HEK293T (cell line): ENCODE data around the gene KDM4C.

ENCODE experiments used
- CTCF ChIA-PET: fragments of 350-600 bp; formaldehyde crosslinking; extraction: SDS; loops from one replicate; lab custom pipeline; 2021; ENCODE audit warnings: antibody characterized with exemption, inconsistent platforms; lab: Yijun Ruan, JAX
- POLR2A ChIA-PET: fragments of 350-600 bp; formaldehyde crosslinking; extraction: SDS; loops from one replicate; lab custom pipeline; 2020; ENCODE audit warnings: antibody characterized with exemption, inconsistent platforms; lab: Yijun Ruan, JAX
- DNase-seq: peaks from one replicate; pipeline ENCODE4 v3.0.0; 2012; ENCODE audit warnings: mixed read lengths; ENCODE audit errors: extremely low spot score
- ARNT ChIP-seq: fragments of 450-650 bp; IDR thresholded peaks from 2 replicates; pipeline ENCODE4 v1.6.1; 2017; ENCODE audit warnings: mild to moderate bottlenecking
- BHLHE40 ChIP-seq: fragments of 450-650 bp; IDR thresholded peaks from 2 replicates; pipeline ENCODE4 v1.6.1; 2016; ENCODE audit warnings: mild to moderate bottlenecking, moderate library complexity, borderline replicate concordance
- CTBP1 ChIP-seq: fragments of 450-650 bp; IDR thresholded peaks from 2 replicates; pipeline ENCODE4 v1.6.1; 2016; ENCODE audit warnings: borderline replicate concordance
- ELF4 ChIP-seq: fragments of 450-650 bp; IDR thresholded peaks from 2 replicates; pipeline ENCODE4 v1.6.1; 2017; ENCODE audit warnings: antibody characterized with exemption
- FOXA1 ChIP-seq: fragments of 450-650 bp; IDR thresholded peaks from 2 replicates; pipeline ENCODE4 v1.6.1; 2016; ENCODE audit warnings: mild to moderate bottlenecking
- FOXK2 ChIP-seq: fragments of 450-650 bp; IDR thresholded peaks from 2 replicates; pipeline ENCODE4 v1.6.1; 2016; ENCODE audit warnings: mild to moderate bottlenecking
- FOXM1 ChIP-seq: fragments of 450-650 bp; IDR thresholded peaks from 2 replicates; pipeline ENCODE4 v1.6.1; 2017; ENCODE audit warnings: mild to moderate bottlenecking, borderline replicate concordance
- HDGF ChIP-seq: fragments of 450-650 bp; IDR thresholded peaks from 2 replicates; pipeline ENCODE4 v1.6.1; 2017; ENCODE audit warnings: antibody characterized with exemption, borderline replicate concordance
- L3MBTL2 ChIP-seq: fragments of 450-650 bp; conservative IDR thresholded peaks from 2 replicates; pipeline ENCODE4 v1.6.1; 2016; ENCODE audit warnings: mild to moderate bottlenecking
- LEF1 ChIP-seq: fragments of 450-650 bp; IDR thresholded peaks from 2 replicates; pipeline ENCODE4 v1.6.1; 2017; ENCODE audit warnings: mild to moderate bottlenecking, borderline replicate concordance
- NFRKB ChIP-seq: fragments of 450-650 bp; IDR thresholded peaks from 2 replicates; pipeline ENCODE4 v1.6.1; 2016; ENCODE audit warnings: mild to moderate bottlenecking, moderate library complexity
- SP1 ChIP-seq: fragments of 450-650 bp; IDR thresholded peaks from 2 replicates; pipeline ENCODE4 v1.6.1; 2017
- SUZ12 ChIP-seq: fragments of 450-650 bp; IDR thresholded peaks from 2 replicates; pipeline ENCODE4 v1.6.1; 2016; ENCODE audit warnings: mild to moderate bottlenecking
- TARDBP ChIP-seq: fragments of 450-650 bp; IDR thresholded peaks from 2 replicates; pipeline ENCODE4 v1.6.1; 2016
- ZNF384 ChIP-seq: fragments of 450-650 bp; IDR thresholded peaks from 2 replicates; pipeline ENCODE4 v1.6.1; 2016
- TF ChIP-seq, protein P1 (sequence below): fragments of 450-650 bp; IDR thresholded peaks from 2 replicates; pipeline ENCODE4 v1.6.1; 2016

KDM4C gene

DNA sequence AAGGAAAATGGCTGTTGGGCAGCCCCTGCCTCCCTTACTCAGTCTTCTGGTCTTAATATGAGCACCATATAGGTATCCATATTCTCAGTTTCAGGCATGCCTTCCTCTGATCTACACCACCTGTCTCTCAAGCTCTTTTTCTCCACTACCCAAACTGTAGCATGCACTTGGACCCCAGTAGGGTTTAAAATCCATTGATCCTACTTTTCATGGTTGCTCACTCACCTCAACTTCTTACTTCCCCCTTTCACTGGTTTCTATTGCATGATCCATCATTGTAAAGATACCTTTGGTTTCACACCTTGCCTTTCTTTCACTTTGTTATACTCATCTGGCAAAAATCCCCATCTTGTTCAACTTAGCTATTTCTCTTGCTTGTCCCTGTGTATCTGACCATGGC, 159.4 kb downstream of the KDM4C start:
- no peak for DNase-seq
- ChIA-PET POLR2A (no interaction called here), CTCF (no interaction called here)
- TF ChIP-seq TARDBP (no peak), SP1 (no peak), CTBP1 (no peak), L3MBTL2 (no peak), FOXM1 (no peak), ZNF384 (no peak), NFRKB (no peak), LEF1 (no peak), ARNT (no peak), BHLHE40 (no peak), FOXK2 (no peak)
- TF ChIP-seq, protein P1, sequence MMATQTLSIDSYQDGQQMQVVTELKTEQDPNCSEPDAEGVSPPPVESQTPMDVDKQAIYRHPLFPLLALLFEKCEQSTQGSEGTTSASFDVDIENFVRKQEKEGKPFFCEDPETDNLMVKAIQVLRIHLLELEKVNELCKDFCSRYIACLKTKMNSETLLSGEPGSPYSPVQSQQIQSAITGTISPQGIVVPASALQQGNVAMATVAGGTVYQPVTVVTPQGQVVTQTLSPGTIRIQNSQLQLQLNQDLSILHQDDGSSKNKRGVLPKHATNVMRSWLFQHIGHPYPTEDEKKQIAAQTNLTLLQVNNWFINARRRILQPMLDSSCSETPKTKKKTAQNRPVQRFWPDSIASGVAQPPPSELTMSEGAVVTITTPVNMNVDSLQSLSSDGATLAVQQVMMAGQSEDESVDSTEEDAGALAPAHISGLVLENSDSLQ: no peak

DNA sequence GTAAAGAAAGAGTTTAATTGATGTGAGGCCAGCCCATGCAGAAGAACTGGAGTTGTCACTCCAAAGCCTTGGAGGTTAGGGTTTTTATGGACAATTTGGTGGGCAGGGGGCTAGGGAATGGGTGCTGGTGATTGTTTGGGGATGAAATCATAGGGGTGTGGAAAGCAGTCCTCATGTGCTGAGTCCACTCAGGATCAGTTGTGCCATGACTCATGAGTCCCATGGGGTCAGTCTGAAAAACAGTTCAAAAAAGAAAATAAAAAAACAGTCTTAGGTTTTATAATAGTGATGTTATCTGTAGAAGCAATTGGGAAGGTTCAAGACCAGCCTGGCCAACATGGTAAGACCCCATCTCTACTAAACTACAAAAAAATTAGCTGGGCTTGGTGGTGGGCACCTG, 162.3 kb downstream of the KDM4C start:
- TF ChIP-seq NFRKB (no peak), FOXK2 (no peak), HDGF (no peak)
- POLR2A ChIA-PET: no interaction called here
- CTCF ChIA-PET: no interaction called here
- DNase-seq: no peak

- TF ChIP-seq FOXA1: no peak
- POLR2A ChIA-PET: no interaction called here
- CTCF ChIA-PET: no interaction called here
- no peak for DNase-seq
Observed at GRCh38 chr9:6921315-6921714, 163.5 kb downstream of the KDM4C start.

DNA sequence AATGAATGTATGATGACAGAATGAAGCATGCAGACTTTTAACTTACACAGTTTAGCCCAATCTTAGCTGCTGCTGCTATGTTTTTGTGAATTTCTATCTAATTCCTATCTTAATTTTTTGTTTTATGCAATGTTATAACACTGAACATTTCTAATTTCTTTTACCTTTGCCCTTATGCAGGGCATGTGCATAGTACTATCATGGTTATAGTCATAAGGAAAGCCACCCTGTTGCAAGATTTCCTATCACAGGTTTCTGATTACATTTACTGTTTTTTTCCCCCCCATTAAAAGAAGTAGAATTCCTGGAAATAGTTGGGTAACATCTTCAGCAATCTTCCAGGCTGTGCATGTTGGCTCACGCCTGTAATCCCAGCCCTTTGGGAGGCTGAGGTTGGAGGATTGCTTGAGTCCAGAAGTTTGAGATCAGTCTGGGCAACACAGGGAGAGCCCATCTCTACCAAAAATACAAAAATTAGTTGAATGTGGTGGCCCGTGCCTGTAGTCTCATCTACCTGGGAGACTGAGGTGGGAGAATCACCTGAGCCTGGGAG, 164.4 kb downstream of the KDM4C start:
- ChIA-PET CTCF (no interaction called here), POLR2A (no interaction called here)
- no peak for DNase-seq
- TF ChIP-seq CTBP1: no peak
- no peak for TF ChIP-seq L3MBTL2
- no peak for TF ChIP-seq FOXM1
- no peak for TF ChIP-seq BHLHE40
- TF ChIP-seq FOXA1: no peak
- TF ChIP-seq, protein P1: no peak
- no peak for TF ChIP-seq SP1
- no peak for TF ChIP-seq HDGF
- TF ChIP-seq SUZ12: no peak
- TF ChIP-seq ZNF384: no peak
- TF ChIP-seq FOXK2: no peak
- TF ChIP-seq NFRKB: no peak
- TF ChIP-seq ELF4: no peak
- TF ChIP-seq ARNT: no peak
- TF ChIP-seq LEF1: no peak
- TF ChIP-seq TARDBP: no peak

DNA sequence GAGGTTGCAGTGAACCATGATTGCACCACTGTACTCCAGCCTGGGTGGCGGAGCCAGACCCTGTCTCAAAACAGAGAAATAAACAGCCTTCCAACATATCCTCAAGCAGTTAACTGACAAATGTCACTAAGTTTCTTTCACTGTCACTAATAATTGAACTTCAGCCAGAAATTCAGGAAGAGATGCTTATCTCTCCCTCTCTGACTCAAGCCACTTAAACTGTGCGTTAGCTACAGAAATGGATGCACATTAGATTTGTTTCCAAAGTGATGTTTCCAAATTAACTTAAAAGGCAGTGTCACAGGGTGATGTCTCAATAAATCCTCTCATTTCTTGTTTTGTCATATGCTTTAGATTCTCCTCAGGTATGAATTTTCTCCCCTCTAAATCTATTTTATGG, 164.9 kb downstream of the KDM4C start:
- ChIA-PET POLR2A (no interaction called here), CTCF (no interaction called here)
- TF ChIP-seq SUZ12 (no peak), L3MBTL2 (no peak), NFRKB (no peak), LEF1 (no peak), FOXM1 (no peak), TARDBP (no peak)
- DNase-seq: no peak

DNA sequence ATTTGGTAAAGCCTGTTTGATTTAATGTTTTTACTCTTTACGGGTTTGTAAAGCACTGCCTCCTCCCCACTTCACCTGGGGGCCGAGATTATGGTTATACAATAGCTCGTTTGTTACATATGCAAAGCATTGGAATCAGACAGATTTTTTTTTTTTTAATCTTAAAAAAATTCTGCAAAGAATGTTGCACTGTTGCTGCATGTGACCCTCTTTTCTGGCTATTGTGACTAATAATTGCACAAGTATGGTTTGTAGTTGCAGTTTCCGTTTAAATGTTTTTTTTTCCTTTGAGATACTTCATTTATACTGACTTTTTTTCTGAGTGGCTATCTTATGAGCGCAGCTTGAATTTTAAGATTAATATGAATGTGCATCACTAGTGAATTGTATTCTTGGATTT, 165.3 kb downstream of the KDM4C start:
- DNase-seq: no peak
- POLR2A ChIA-PET: no interaction called here
- CTCF ChIA-PET: no interaction called here
- TF ChIP-seq L3MBTL2: no peak

- no peak for TF ChIP-seq SP1
- no peak for TF ChIP-seq FOXK2
- TF ChIP-seq, protein P1: no peak
- no peak for TF ChIP-seq ELF4
- no peak for TF ChIP-seq FOXA1
- TF ChIP-seq CTBP1: no peak
- TF ChIP-seq FOXM1: no peak
- TF ChIP-seq ZNF384: no peak
- DNase-seq: no peak
- ChIA-PET POLR2A (no interaction called here), CTCF (no interaction called here)
Observed at GRCh38 chr9:6924149-6924548, 166.4 kb downstream of the KDM4C start.
